T-helper 2 cell (primary cell): Measurements from ENCODE around the gene ITM2C.
A peak's percentile ranks its signal among the peaks of the same experiment; 100 is the strongest.

Experiments used
- DNase-seq, 5 experiments: peaks; one replicate each; pipeline versions ENCODE4 v3.0.0 to v3.0.0-alpha.2; 2012 to 2022

ITM2C gene

GRCh38 chr2:230852113-230852512, 12.6 kb upstream of the ITM2C start:
- DNase-seq = no peak

DNA sequence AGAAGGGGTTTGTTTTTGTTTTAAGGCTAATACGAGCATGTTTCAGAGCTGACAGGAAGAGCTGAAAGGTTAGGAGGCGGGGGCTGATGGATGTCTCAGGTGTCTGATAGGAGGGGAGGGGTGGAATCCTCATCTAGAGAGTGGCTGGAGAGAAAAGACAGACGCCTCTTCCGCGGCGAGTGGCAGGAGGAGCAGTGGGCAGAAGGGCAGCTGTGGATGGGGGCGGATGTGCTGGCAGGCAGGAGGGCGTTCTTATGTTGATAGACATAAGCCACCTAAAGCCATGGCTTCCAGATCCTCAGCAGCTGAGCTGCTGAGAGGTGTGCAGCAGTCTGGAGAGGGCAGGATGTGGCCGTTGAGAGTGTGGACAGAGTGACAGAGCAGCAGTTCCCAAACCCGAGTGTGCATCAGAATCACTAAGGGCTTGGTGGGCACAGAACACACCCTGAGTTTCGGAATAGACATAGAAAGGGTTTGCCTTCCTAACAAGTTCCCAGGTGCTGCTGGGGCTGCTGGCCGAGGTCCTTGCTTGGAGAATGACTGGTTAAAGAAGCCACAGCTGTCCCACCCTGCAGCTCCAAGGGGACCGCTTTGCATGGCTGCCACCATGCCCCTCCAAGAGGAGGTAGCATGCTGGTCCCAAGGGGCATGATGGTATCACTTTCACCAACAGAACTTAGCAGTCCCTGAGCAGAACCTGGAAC, 3.0 kb upstream of the ITM2C start:
- peak in 2 of 5 experiments; percentile 9 to 59 for DNase-seq

DNA sequence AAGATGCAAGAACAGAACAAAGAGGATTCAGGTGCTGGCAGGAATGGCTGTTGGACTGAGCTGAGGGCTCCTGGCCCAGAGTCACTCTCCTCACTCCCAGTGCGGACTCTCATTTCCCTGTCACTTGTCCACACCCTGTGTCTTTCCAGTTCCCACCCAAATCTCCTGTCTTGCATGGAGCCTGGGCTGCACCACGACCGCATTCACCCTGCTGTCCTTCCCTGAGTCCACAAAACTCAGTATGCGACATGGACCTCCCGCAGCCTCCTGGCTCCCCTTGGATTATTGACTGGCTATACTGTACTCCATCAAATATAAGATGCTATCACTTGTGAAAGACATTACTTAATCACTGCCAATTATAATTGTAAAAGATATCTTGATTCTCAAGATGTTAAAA, 2.5 kb upstream of the ITM2C start:
- DNase-seq = no peak

DNA sequence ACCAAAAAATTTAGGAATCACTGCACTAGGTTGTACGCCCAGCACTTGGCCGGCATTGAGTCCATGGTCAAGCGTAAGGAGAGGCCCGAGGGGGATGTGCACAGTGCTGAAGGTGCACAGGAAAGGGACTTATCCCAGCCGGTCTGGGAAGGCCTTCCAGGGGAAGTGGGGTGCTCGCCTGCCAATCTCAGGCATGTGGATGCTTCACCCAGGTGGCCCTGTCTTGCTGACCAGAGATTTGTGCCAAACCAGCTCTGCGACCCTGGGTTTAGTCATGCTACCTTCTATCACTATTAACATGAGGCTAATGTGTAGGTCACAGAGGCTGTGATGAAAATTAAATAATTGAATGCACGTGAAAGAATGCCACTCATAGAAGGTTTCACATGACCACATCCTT, 1.7 kb upstream of the ITM2C start:
- DNase-seq = no peak

- DNase-seq = peak in 1 of 5 experiments; percentile 36
These were observed 1.2 kb upstream of the ITM2C start for GRCh38 chr2:230863442-230864121.

DNA sequence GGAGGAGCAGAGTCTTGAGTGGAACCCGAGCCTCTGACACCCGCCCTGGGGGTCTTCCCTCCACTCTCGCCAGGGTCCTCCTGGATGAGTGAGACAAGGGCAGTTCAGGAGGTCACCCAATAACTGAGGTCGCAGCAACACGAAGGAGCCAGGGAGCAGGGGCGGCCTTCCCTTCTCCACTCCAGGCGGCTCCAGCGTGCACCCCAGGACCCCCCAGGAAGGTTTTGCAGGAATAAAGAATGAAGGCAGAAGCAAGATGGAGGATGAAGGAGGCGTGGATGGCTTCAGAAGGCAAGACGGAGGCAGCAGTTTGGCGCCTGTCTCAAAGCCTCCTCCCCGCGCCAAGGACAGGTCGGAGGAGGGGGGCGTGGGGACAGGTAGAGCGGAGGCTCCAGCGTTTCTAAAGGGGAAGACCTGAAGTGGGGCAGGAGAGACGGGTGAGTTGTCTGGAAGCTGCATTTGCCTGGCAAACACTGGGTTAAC, 579 bp upstream of the ITM2C start:
- no peak for DNase-seq

DNA sequence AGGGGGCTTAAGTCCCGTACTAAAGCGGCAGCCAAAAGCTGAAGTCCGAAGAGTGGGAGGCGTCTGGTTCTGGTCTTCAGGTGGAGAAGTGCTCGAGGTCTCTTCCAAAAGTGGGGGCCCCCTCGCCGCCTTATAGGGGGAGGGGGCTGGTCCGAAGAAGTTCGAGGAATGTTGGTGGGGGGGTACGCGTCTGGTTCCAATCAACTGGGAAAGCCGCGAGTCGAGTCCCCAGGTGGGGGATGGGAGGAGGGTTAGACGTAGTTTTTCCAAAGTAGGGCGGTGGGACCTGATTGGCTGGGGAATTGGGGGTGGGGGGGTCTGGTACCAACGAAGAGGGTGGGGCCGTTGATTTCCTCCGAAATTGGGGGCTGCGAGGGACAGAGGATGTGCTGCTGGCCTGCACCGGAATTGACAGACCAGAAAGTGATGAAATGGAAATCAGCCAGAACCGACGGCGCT, 594 bp downstream of the ITM2C start:
- DNase-seq = no peak

- peak in 1 of 5 experiments; percentile 45 for DNase-seq
These were observed 1.3 kb downstream of the ITM2C start for GRCh38 chr2:230865766-230866755.

DNA sequence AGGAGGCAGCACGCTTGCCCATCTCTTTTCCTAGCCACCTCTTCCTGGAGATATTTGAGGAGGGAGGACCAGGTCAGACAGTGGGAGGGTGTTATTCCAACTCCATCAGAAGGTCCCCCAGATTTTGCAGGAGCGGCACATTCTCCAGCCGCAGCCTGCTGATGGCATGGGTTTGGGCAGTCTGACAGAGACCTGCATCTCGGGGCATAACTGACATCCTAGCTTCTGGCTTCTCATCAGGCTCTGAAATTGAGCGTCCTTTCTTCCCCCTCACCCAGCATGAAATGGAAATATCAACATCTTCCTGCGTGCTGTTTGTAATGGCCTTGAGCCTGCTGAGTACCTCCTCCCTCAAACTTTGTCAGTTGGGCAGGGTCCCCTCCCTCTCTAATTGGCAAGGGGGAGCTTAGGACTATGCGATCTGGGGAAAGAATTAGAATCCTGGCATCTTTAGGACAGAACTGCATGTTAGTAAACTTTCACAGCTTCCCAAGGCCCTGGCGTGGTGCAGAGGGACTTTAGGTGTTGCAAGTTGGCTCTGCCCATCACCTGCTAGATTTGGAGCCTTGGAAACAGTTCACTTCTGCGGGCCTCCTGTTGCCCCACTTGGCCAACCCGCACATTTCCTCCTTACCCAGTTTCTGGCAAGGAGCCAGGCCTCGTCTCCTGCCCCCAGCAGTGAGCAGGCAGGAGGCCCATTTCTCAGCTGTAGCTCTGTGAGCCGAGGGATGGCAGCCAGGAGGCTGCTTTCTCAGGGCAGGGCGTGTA, 2.2 kb downstream of the ITM2C start:
- peak in 3 of 5 experiments; percentile 51 to 81 (median 79) for DNase-seq

- DNase-seq = no peak
These were observed 3.6 kb downstream of the ITM2C start for GRCh38 chr2:230868161-230868946.

DNA sequence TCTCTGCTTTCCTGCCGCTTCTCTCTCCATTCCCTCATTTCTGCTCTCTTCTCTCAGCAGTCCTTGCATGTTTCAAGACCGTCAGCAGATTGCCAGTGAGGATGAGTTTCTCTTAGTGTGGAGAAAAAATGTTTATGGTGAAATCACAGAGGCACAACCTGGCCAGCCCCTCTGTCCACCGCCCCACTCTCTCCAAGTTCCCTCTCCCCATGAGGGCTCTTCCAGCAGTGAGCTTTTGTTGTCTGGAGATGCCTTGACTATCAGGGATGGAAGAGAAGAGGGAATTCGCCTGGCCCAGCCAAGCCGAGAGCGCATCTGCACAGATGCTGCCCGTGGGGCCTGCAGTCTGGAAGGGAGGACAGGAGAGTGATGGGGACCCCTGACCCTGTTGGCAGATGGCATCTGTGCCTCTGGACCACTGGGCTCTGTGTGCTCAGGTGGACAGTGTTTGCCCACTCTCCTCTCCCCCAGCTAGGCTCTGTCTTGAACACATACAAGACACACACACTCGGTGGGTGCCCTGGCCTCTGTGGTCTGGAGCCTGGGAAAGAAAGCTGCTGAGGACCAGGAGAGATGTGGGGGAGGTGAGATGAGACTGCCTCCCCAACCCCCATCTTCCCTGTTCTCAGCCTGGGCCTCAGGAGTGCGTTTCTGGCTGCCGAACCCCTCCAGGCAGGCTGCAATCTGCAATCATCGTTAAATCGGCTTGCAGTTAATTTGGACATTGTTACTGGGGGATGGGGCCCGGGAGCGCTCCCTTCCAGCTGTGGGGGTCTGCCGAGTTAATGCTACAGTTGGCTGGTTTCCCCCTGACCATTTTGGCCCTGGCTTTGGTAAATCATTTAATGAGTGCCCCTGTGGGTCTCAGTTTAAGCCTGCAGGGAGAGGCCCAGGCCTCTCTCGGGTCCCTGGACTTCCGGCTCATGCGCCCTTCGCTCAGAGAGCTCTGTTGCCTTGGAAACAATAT, 4.5 kb downstream of the ITM2C start:
- no peak for DNase-seq

DNA sequence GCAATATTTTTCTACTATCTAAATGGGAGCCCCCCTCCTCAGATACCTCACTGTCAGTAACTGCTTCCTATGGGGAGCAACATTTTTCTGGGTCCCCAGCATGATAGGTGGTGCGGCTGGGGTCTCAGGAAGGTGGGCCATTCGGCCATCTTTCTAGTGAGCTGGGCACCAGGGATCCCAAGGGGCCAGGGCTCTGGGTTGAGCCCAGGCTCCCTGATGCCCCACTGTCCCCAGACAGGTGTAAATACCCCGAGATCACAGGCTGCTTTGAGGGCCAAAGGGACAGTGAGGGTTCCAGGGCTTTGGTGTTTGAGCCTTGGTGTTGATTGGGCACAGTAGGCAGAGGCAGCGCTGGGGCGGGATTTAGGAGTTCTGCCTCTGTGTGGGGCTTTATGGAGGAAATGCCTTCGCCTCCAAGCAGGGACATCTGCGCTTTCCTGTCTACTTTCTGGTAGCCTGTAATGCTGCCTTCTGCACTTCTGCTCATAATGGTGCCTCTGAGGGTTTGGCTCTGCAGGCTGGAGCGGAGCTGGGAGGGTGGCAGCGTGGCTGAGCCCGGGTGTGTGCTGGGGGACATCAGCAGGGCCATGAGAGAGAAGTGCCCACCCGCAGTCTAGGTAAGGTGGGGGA, 5.3 kb downstream of the ITM2C start:
- no peak for DNase-seq

DNA sequence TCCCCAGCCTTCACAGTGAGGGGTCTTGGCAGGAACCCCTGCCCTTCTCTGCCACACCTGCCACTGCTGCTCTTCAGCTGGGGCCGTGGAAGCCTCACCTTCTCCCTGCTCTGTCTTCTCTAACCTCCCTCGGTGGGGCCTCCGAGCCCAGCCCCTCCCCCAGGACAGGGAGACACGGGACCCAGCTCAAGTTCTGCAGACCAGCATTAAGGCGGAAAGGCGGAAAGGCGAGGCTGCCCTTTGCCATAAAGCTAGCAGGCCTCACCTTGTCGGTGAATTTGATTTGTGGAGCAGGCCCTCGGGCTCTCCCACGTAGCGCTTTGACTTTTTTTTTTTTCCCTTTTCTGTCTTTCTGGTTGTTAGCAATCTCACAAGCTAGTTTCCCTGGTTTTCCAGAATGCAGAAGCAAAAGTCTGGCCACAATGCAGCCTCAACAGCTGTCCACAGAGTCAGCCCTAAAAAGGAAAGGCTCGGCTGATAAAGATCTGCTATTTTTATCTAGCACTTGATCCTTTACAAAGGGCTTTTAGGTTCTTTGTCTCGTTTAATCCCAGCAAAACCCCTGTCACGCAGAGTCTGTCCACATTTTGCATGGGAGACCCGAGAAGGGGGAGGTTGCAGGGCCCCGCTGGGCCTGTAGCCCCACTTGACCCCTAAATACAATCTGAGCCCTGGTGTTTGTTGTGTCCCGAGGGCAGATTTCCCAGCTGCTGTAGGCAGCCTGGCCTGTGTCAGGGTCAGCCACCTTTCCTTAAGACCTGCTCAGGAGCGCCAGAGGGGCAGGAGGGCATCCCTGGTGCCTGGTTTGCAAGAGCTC, 6.0 kb downstream of the ITM2C start:
- no peak for DNase-seq

DNA sequence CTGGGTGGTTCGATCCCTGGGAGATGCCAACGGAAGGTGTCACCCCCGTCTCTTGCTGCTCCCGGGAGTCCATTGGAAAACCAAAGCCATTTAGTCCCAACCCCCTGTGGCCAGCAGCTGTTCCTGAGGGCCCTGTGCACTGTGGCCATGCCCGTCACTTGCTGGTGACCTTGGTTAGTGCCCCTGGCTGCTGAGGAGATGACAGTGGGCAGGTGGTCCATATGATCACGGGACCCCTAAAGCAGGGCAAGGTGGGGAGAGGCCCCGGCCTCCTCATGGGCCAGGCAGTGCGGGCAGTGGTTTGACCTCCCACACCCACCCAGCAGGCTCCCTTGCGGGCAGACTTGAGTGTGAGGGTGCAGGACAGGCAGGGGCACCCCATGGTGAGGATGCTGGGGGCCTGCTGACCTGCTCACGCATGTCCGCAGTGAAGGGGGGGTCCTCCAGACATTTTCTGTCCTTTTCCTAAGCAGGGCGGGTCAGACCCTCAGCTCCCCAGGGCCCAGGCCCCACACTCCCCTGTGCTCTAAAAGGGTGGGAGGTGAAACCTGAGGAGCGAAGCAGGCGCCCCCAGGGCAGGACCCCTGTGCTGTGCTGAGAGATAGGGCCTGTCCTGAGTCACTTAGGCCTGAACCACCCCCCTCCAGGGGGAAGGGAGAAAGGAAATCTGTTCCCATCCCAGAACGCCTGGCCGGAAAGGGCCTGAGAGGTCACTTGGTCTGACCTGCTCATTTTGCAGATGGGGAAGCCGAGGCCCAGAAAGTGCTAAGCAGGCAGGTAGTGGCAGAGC, 6.8 kb downstream of the ITM2C start:
- no peak for DNase-seq

DNA sequence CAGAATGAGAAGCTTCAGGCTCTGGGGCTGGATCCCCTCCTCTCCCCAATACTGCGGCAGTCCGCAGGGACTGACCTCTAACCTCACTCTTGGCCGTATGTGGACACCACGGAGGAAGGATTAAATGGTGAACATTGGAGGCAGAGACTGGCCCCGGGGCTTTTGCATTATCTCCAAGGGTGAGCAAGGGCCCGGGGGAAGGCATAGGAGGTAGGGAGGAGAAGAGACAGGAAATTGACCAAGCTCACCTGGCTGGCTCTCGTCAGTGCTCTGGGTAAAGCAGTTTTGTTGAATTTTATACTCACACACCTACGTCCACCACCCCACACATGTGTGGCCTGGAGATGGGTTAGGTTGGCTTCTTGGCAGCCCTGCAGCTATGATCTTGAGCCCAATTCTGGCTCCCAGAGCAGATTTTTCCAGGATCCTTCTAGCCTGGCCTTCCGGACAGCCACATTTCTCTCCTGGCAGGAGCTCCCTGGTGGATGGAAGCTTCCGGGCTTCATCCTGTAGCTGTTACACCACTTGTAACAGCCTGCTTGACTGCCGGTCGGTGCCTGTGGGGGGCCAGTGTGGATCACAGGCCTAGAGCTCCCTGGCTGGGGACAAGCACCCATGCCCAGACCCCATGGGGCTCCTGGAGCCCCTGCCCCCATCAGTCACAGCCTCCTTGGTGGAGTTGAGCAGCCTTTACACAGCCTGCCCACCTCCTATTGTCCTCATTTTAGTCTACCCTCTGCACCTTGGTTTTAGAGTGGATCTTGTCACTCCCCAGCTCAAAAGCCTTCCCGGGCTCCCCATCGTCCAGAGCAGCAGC, 7.6 kb downstream of the ITM2C start:
- no peak for DNase-seq

DNA sequence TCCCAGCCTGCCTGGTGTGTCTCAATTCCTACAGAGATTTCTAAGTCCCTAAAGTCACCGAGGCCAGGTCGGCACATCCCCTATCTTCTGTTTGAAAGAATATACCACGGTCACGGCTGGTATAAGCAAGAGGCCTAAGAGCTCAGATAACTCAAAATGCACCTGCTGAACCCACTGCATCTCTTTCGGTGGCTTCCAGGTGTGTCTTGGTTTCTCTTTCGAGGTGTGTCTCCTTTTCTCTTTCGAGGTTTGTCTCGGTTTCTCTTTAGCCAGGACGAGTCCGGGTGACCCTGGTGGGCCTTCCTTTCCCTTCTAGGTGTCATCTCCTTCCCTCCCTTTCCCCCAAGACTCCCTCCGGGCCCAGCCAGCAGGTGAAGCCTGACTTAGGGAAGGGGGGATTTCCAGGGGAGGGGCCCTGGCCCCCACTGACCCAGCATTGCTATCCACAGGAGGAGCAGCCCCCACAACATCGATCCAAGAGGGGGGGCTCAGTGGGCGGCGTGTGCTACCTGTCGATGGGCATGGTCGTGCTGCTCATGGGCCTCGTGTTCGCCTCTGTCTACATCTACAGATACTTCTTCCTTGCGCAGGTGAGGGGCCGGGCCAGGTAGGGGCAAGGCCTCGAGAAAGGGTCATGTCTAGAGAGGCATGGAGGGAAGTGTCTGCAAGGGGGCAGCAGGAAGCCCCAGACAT, 8.4 kb downstream of the ITM2C start:
- peak in 1 of 5 experiments; percentile 34 for DNase-seq
